ENCODE results near the gene PRKG1. TPM values are rescaled to one million over a fixed set of nuclear protein-coding genes. Genes with fewer than 3 reads are reported as not detected.
"Not testable (repeated sequence)": the region's sequence is repeated elsewhere in the genome, so short reads cannot be mapped to it uniquely, and the experiment has no call there.

Gene PRKG1
- total RNA-seq, 4 donors from 2014 or later, result 17.1 to 36.4 (median 25.8) TPM

DNA sequence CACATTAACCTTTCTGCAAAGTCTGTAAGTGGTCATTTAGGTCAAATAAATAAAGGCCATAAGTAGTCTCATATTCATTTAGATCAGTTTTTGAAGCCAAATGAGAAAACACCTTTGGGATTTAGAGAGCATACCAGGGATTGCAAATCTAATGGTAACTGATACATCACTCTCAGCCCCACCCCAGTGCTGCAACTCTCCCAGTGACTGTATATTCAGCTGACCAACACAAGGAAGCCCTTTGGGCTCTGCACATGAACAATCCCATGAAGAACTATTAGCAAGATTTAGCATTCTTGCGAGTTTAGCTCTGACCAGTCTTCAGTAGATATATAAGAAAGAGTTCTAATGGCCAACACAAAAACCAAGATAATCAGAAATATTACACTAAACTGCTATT, 372.8 kb downstream of the PRKG1 start:
- TF ChIP-seq, protein P1, sequence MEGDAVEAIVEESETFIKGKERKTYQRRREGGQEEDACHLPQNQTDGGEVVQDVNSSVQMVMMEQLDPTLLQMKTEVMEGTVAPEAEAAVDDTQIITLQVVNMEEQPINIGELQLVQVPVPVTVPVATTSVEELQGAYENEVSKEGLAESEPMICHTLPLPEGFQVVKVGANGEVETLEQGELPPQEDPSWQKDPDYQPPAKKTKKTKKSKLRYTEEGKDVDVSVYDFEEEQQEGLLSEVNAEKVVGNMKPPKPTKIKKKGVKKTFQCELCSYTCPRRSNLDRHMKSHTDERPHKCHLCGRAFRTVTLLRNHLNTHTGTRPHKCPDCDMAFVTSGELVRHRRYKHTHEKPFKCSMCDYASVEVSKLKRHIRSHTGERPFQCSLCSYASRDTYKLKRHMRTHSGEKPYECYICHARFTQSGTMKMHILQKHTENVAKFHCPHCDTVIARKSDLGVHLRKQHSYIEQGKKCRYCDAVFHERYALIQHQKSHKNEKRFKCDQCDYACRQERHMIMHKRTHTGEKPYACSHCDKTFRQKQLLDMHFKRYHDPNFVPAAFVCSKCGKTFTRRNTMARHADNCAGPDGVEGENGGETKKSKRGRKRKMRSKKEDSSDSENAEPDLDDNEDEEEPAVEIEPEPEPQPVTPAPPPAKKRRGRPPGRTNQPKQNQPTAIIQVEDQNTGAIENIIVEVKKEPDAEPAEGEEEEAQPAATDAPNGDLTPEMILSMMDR (IDR thresholded peaks at IDR 0.05), result no peak
- DNase-seq (ENCODE audit: low spot score) (no peak), ATAC-seq (ENCODE audit: low FRiP score) (no peak)

DNA sequence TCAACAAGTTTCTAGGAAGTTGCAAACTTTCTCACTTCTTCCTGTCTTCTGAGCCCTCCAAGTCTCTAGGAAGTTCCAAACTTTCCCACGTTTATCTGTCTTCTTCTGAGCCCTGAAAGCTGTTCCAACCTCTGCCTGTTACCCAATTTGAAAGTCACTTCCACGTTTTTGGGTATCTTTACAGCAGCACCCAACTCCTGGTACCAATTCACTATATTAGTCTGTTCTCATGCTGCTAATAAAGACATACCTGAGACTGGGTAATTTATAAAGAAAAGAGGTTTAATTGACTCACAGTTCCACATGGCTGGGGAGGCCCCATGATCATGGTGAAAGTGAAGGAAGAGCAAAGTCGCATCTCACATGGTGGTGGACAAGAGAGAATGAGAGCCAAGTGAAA, 381.5 kb downstream of the PRKG1 start:
- not testable (repeated sequence) for DNase-seq (ENCODE audit: low spot score); ATAC-seq (ENCODE audit: low FRiP score)

DNA sequence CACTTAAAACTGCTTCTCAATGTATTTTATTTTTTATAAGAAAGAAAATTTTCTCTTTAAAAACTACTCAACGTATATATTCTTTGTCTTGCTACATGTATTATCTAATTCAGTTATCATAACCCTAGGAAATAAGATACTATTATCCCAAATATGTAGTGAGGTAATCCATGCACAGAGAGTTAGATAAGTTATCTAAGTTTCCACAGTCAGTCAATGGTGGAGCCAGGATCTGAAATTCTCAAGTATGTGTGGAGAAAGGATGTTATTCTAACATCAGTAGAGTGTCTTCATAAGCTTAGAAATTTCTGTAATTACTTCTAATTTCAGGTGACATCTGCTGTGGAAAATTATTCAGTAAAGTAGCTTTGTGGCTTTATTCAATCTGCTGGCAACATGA, 385.2 kb downstream of the PRKG1 start:
- ATAC-seq (ENCODE audit: low FRiP score), result no peak

DNA sequence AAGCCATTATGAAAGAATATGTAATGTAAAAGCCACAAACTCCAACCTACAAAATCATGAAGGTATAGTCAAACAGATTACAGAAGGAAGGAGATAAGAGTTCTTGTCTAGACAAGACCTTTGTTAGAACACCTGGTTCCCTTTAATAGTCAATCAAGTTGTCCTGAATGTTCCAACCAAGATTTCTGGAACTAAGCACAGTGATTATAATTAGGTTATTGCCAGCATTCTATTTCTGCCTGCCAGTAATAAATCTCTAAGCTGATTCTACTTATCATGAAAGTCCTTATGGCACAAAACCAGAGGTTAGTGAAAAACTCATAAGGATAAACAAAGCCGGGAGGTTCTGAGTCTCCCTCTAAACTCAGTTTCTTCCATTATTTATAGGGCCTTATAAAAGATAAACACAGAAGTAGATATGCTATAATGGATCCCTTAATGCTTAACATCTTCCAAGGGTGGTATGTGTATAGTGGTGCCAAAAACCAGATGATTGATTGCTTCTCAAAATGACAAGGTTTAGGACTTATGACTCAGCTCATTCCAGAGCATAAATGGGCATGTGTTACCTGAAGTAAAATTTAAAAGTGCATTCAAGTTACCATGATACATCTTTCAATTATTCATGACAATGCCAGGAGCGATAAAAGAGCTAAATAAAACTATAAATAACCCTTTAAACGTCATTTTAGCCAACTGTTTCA, 387.9 kb downstream of the PRKG1 start:
- ATAC-seq (ENCODE audit: low FRiP score) (peak; percentile 75), DNase-seq (ENCODE audit: low spot score) (no peak)
- TF ChIP-seq, protein P1 (IDR thresholded peaks at IDR 0.05), result no peak

More for the DNA sequence above, 385.2 kb downstream of the PRKG1 start:
- TF ChIP-seq, protein P1 (IDR thresholded peaks at IDR 0.05), result no peak
- no peak for DNase-seq (ENCODE audit: low spot score)

DNA sequence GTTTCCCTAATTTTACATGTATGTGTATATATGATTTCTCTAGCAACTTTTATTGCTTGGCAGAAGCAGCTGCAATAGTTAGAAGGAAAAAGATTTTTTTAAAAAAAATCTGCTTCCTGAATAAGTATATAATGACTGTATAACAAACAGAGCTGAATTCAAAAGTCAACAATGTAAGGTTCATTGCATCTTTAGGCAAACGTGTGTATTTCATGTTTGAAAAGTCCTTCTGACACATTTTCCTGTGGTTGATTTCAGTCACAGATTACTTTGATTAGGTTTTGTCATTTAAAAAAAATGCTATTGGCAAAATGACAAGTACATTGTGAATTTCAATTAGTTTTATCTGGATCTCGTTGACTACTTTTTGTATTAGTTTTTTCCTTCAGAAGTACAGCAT, 394.1 kb downstream of the PRKG1 start:
- TF ChIP-seq, protein P1 (IDR thresholded peaks at IDR 0.05), result no peak
- ATAC-seq (ENCODE audit: low FRiP score), result no peak
- DNase-seq (ENCODE audit: low spot score), result no peak

DNA sequence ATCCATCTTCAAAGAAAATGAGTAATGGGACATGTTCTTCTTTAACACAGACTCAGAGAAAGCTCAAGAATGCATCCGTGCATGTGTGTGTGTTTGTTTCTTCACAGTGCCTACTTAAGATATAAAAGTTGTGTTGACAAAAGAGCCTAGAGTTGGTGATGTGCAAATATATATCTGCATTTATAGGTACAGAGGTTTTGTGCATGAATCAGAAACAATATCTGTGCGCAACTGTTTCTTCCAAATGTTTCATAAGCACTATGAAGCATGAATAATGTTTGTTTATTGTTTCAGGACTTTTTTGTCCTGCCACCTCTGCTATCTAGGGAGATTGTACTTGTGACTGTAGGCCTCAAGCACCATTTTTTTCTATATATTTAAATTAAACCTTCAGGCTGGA, 395.4 kb downstream of the PRKG1 start:
- no peak for DNase-seq (ENCODE audit: low spot score)
- no peak for ATAC-seq (ENCODE audit: low FRiP score)
- TF ChIP-seq, protein P1 (IDR thresholded peaks at IDR 0.05), result no peak

DNA sequence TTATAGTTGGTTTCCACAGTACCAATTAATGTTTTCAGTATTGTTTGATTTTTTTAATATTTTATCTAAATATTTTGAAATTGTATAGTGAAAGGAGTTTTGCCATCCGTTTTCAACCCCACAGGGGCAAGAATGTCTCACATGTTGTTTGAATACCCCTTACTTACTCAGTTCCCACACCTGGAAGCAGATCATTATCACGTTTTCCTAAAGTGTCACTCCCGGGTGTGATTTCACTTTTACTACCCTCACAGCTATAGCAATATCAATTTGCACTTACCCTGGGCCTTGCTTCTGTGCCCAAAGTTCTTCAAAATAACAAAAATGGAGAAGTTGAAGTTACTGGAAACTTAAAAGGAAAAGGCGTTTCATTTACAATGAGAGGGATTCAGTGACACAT, 397.0 kb downstream of the PRKG1 start:
- DNase-seq (ENCODE audit: low spot score) (no peak), ATAC-seq (ENCODE audit: low FRiP score) (no peak)
- TF ChIP-seq, protein P1 (IDR thresholded peaks at IDR 0.05), result no peak

Measured in omental fat pad (tissue), 4 donors.